SK-N-SH (cell line): ENCODE measurements around the gene NOD2.

Experiments used
- EZH2phosphoT487 ChIP-seq: fragments of 200-600 bp; sonication (generic); IDR thresholded peaks from 2 replicates; pipeline ENCODE4 v1.6.1; 2017; ENCODE audit warnings: low read depth, mixed run types, mild to moderate bottlenecking, antibody characterized with exemption, moderate library complexity, borderline replicate concordance
- JUND ChIP-seq: IDR thresholded peaks from 2 replicates; pipeline ENCODE4 v1.4.0; 2012
- SMC3 ChIP-seq: IDR thresholded peaks from 2 replicates; pipeline ENCODE4 v1.6.1; 2012; ENCODE audit warnings: low read depth, low read length, improper control_type of control experiment
- TF ChIP-seq, protein P1 (sequence below): IDR thresholded peaks from 2 replicates; pipeline ENCODE4 v1.6.1; 2012; ENCODE audit warnings: mild to moderate bottlenecking, low read depth, low read length, moderate library complexity
- TF ChIP-seq, protein P2 (sequence below): fragments of 200-600 bp; sonication (generic); IDR thresholded peaks from 2 replicates; pipeline ENCODE4 v1.6.1; 2017; ENCODE audit warnings: antibody characterized with exemption, mild to moderate bottlenecking, moderate library complexity

DNA sequence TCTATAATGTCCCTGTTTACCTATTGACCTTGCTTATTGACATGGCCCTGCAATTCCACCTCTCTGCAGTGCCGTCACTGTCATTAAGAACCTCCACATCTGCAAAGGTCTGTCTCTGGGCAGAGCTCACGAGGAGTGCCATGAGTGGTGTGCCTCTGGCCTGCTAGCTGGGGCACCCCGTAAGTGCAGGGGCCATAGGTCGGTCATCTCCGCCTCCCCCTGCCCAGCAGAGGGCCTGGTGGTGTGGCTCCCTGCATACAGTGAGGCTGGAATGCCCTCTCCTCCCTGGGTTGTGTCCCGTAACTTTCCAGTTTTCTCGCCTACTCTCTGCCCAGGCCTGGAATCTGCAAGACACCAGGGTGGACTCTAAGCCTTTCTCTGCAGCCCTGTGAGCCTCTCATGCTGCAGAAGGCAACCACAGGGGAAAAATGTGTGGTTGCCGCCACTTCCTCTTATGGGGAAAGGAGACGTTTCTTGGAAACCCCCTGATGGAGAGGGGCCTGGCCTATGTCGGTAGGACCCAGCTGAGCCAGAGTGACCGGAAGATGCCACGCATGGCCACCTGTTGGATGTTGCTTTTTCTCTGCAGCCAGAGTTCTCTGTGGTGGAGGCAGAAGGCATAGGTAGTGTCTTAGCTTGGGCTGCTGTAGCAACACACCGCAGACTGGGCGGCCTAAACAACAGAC, 9.6 kb upstream of the NOD2 start:
- TF ChIP-seq, protein P1, sequence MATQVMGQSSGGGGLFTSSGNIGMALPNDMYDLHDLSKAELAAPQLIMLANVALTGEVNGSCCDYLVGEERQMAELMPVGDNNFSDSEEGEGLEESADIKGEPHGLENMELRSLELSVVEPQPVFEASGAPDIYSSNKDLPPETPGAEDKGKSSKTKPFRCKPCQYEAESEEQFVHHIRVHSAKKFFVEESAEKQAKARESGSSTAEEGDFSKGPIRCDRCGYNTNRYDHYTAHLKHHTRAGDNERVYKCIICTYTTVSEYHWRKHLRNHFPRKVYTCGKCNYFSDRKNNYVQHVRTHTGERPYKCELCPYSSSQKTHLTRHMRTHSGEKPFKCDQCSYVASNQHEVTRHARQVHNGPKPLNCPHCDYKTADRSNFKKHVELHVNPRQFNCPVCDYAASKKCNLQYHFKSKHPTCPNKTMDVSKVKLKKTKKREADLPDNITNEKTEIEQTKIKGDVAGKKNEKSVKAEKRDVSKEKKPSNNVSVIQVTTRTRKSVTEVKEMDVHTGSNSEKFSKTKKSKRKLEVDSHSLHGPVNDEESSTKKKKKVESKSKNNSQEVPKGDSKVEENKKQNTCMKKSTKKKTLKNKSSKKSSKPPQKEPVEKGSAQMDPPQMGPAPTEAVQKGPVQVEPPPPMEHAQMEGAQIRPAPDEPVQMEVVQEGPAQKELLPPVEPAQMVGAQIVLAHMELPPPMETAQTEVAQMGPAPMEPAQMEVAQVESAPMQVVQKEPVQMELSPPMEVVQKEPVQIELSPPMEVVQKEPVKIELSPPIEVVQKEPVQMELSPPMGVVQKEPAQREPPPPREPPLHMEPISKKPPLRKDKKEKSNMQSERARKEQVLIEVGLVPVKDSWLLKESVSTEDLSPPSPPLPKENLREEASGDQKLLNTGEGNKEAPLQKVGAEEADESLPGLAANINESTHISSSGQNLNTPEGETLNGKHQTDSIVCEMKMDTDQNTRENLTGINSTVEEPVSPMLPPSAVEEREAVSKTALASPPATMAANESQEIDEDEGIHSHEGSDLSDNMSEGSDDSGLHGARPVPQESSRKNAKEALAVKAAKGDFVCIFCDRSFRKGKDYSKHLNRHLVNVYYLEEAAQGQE, result no peak
- TF ChIP-seq EZH2phosphoT487 (no peak), JUND (no peak), SMC3 (no peak)
- TF ChIP-seq, protein P2, sequence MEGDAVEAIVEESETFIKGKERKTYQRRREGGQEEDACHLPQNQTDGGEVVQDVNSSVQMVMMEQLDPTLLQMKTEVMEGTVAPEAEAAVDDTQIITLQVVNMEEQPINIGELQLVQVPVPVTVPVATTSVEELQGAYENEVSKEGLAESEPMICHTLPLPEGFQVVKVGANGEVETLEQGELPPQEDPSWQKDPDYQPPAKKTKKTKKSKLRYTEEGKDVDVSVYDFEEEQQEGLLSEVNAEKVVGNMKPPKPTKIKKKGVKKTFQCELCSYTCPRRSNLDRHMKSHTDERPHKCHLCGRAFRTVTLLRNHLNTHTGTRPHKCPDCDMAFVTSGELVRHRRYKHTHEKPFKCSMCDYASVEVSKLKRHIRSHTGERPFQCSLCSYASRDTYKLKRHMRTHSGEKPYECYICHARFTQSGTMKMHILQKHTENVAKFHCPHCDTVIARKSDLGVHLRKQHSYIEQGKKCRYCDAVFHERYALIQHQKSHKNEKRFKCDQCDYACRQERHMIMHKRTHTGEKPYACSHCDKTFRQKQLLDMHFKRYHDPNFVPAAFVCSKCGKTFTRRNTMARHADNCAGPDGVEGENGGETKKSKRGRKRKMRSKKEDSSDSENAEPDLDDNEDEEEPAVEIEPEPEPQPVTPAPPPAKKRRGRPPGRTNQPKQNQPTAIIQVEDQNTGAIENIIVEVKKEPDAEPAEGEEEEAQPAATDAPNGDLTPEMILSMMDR, result no peak
